Gastroesophageal sphincter (tissue), 4 donors: ENCODE results near the gene CLIC6. TPM values are rescaled to one million over a fixed set of nuclear protein-coding genes. Genes with fewer than 3 reads are reported as not detected.

Experiments
- ATAC-seq: fragments of 150-250 bp; one replicate; pipeline ENCODE4 v1.9.1; 2016; ENCODE audit warnings: mild to moderate bottlenecking, moderate library complexity
- H3K27ac ChIP-seq, 4 donors: fragments of 200-600 bp; sonication (generic) in 3 of 4; 1 replicate in 3 of 4; 2 replicates in 1 of 4; pipeline ENCODE4 v1.5.1; 2016 to 2019
- H3K27me3 ChIP-seq: fragments of 200-600 bp; sonication (generic); one replicate; pipeline ENCODE4 v1.5.1; 2019
- H3K36me3 ChIP-seq, 2 donors: fragments of 200-600 bp; sonication (generic); one replicate each; pipeline ENCODE4 v1.5.1; 2019; ENCODE audit warnings: control low read depth in 1 of 2
- H3K4me1 ChIP-seq, 3 donors: fragments of 200-600 bp; sonication (generic); 1 replicate in 2 of 3; 2 replicates in 1 of 3; pipeline ENCODE4 v1.5.1; 2016 to 2019; ENCODE audit warnings: control low read depth in 2 of 3
- H3K4me3 ChIP-seq, 2 donors: fragments of 200-600 bp; sonication (generic); one replicate each; pipeline ENCODE4 v1.5.1; 2019; ENCODE audit warnings: mild to moderate bottlenecking in 1 of 2, moderate library complexity in 1 of 2
- H3K9me3 ChIP-seq, 3 donors: fragments of 200-600 bp; sonication (generic); one replicate each; pipeline ENCODE4 v1.5.1; 2017 to 2019; ENCODE audit warnings: control low read depth in 2 of 3
- EP300 ChIP-seq: sonication (generic); formaldehyde crosslinking; IDR thresholded peaks from one replicate; pipeline ENCODE4 v1.6.1; 2017; ENCODE audit warnings: antibody characterized with exemption, mild to moderate bottlenecking
- POLR2A ChIP-seq, 2 donors: fragments of 450-650 bp; IDR thresholded peaks; one replicate each; pipeline ENCODE4 v1.6.1; 2017; ENCODE audit warnings: antibody characterized with exemption in 2 of 2, mild to moderate bottlenecking in 2 of 2, moderate library complexity in 1 of 2
- POLR2AphosphoS5 ChIP-seq: sonication (generic); formaldehyde crosslinking; IDR thresholded peaks from one replicate; pipeline ENCODE4 v1.6.1; 2017; ENCODE audit warnings: antibody characterized with exemption
- WGBS, 2 donors: methylation state at CpG; one replicate each; pipeline ENCODE4 v1.1.5; 2018; ENCODE audit warnings: low coverage in 1 of 2; 5-methylcytosine and 5-hydroxymethylcytosine counted together
- total RNA-seq, 4 donors: library from RNA; depleted of rRNA; stranded (reverse); fragments of >200 nt; gene quantifications; one replicate each; pipeline ENCODE4 v1.1.0, GENCODE V29; 2016
- TF ChIP-seq, protein P1 (sequence below), 4 experiments: fragments of 200-600 bp in 2 of 4; fragments of 450-650 bp in 2 of 4; sonication (generic) in 1 of 4; IDR thresholded peaks; one replicate each; pipeline ENCODE4 v1.5.1; 2017 to 2019; ENCODE audit warnings: antibody characterized with exemption in 4 of 4, mild to moderate bottlenecking in 2 of 4, moderate library complexity in 2 of 4

Gene CLIC6
- total RNA-seq, 4 donors from 2014 or later, result 0.54 to 4.6 (median 0.66) TPM

DNA sequence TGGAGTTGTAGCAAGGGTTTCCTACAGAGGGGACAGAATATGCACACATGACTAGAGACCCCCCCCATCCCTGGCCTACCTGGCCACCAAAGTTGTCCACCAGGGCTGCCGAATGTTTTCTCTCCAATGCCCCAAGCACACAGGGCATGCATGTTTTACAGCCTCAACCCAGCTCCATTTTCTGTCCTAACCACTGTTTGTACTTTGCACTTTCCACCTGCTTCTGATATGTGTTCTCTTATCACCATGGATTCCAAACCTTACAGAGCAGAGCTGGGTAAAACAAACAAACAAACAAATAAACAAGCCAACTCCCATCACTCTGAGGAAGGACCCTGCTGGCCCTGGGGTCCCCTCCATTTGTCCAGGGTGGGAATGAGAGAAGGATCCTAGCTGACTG is 27.3 kb downstream of the CLIC6 start:
- H3K27me3 ChIP-seq, result peaks cover 13% of the 10 kb centered on the region
- H3K36me3 ChIP-seq, result no peaks in the 10 kb centered on the region
- TF ChIP-seq, protein P1, sequence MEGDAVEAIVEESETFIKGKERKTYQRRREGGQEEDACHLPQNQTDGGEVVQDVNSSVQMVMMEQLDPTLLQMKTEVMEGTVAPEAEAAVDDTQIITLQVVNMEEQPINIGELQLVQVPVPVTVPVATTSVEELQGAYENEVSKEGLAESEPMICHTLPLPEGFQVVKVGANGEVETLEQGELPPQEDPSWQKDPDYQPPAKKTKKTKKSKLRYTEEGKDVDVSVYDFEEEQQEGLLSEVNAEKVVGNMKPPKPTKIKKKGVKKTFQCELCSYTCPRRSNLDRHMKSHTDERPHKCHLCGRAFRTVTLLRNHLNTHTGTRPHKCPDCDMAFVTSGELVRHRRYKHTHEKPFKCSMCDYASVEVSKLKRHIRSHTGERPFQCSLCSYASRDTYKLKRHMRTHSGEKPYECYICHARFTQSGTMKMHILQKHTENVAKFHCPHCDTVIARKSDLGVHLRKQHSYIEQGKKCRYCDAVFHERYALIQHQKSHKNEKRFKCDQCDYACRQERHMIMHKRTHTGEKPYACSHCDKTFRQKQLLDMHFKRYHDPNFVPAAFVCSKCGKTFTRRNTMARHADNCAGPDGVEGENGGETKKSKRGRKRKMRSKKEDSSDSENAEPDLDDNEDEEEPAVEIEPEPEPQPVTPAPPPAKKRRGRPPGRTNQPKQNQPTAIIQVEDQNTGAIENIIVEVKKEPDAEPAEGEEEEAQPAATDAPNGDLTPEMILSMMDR (IDR thresholded peaks at IDR 0.05), result no peak
- no peak for TF ChIP-seq POLR2AphosphoS5
- TF ChIP-seq POLR2A (IDR thresholded peaks at IDR 0.05), result no peak
- no peak for TF ChIP-seq EP300
- H3K9me3 ChIP-seq, result peaks cover 0 to 6% (median 0%) of the 10 kb centered on the region in 3 donors
- H3K4me3 ChIP-seq, result no peak overlapping the region
- no peak overlapping the region for H3K27ac ChIP-seq
- 40% methylated on average over 1 of the region's 1 CpG; no CpG with 5 or more reads in 1 of the 2 donors for WGBS, 2 donors
- no peak for ATAC-seq
- H3K4me1 ChIP-seq, result no peaks in the 10 kb centered on the region

- TF ChIP-seq POLR2A (IDR thresholded peaks at IDR 0.05), result no peak
- no peak for TF ChIP-seq EP300
- no peak for TF ChIP-seq POLR2AphosphoS5
- TF ChIP-seq, protein P1 (IDR thresholded peaks at IDR 0.05), result no peak
- Histone ChIP-seq H3K9me3 (peaks cover 0 to 6% (median 0%) of the 10 kb centered on the region in 3 donors), H3K27me3 (peaks cover 15% of the 10 kb centered on the region), H3K4me1 (no peaks in the 10 kb centered on the region), H3K36me3 (no peaks in the 10 kb centered on the region), H3K27ac (no peak overlapping the region), H3K4me3 (no peak overlapping the region)
- 88 to 100% methylated on average over 1 to 2 of the region's 3 CpGs for WGBS, 2 donors
- no peak for ATAC-seq
These were observed 29.0 kb downstream of the CLIC6 start for GRCh38 chr21:34697826-34698225.

GRCh38 chr21:34698270-34699015 is 29.6 kb downstream of the CLIC6 start:
- H3K9me3 ChIP-seq, result peaks cover 0 to 6% (median 0%) of the 10 kb centered on the region in 3 donors
- H3K4me3 ChIP-seq, result no peak overlapping the region
- TF ChIP-seq EP300 (no peak), POLR2A (IDR thresholded peaks at IDR 0.05) (no peak), POLR2AphosphoS5 (no peak)
- TF ChIP-seq, protein P1 (IDR thresholded peaks at IDR 0.05), result no peak
- peaks cover 11% of the 10 kb centered on the region for H3K27me3 ChIP-seq
- no peak for ATAC-seq
- H3K36me3 ChIP-seq, result no peaks in the 10 kb centered on the region
- WGBS, 2 donors, result 50 to 61% methylated on average over 5 to 7 of the region's 7 CpGs
- H3K4me1 ChIP-seq, result no peaks in the 10 kb centered on the region
- no peak overlapping the region for H3K27ac ChIP-seq

GRCh38 chr21:34700605-34701004 is 31.8 kb downstream of the CLIC6 start:
- no peak for ATAC-seq
- 79 to 91% methylated on average over 7 to 10 of the region's 10 CpGs for WGBS, 2 donors
- H3K27ac ChIP-seq, result no peak overlapping the region
- TF ChIP-seq, protein P1 (IDR thresholded peaks at IDR 0.05), result no peak
- TF ChIP-seq POLR2AphosphoS5 (no peak), POLR2A (IDR thresholded peaks at IDR 0.05) (no peak), EP300 (no peak)
- H3K27me3 ChIP-seq, result peaks cover 25% of the 10 kb centered on the region
- H3K36me3 ChIP-seq, result no peaks in the 10 kb centered on the region
- H3K4me1 ChIP-seq, result no peaks in the 10 kb centered on the region
- H3K4me3 ChIP-seq, result no peak overlapping the region
- no peaks in the 10 kb centered on the region for H3K9me3 ChIP-seq

GRCh38 chr21:34701726-34702125 is 32.9 kb downstream of the CLIC6 start:
- no peaks in the 10 kb centered on the region for H3K9me3 ChIP-seq
- no peak for TF ChIP-seq EP300
- no peak for TF ChIP-seq POLR2A (IDR thresholded peaks at IDR 0.05)
- no peak for TF ChIP-seq POLR2AphosphoS5
- TF ChIP-seq, protein P1 (IDR thresholded peaks at IDR 0.05), result no peak
- 70 to 79% methylated on average over 3 to 4 of the region's 8 CpGs for WGBS, 2 donors
- no peak for ATAC-seq
- H3K27me3 ChIP-seq, result peaks cover 36% of the 10 kb centered on the region
- H3K4me3 ChIP-seq, result no peak overlapping the region
- H3K36me3 ChIP-seq, result no peaks in the 10 kb centered on the region
- H3K27ac ChIP-seq, result no peak overlapping the region
- H3K4me1 ChIP-seq, result no peaks in the 10 kb centered on the region
